GM20000 (cell line): ENCODE measurements around the gene DENND2A.

Source experiments
- DNase-seq: peaks from one replicate; pipeline ENCODE4 v3.0.0; 2012; ENCODE audit warnings: low spot score
- TF ChIP-seq, protein P1 (sequence below): IDR thresholded peaks from 2 replicates; pipeline ENCODE4 v1.5.1; 2012; ENCODE audit warnings: mild to moderate bottlenecking, control low read depth; ENCODE audit errors: extremely low read depth, missing control alignments

The DENND2A gene

DNA sequence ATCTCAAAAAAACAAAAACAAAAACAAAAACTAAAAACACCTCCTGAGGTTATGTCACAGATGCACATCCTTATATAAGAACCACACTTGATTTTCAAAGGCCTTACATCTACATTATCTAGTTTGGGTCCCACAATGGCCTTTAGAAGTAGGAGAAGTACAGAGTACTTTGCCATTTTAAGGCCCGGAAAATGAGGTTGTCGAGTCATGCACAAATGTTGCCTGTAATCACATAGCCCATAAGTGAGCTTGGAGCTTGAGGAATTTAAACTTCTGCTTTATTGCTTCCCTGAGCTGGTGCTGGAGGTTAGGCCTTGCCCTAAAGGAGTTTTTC lies 151.6 kb downstream of the DENND2A start:
- DNase-seq, result no peak
- TF ChIP-seq, protein P1, sequence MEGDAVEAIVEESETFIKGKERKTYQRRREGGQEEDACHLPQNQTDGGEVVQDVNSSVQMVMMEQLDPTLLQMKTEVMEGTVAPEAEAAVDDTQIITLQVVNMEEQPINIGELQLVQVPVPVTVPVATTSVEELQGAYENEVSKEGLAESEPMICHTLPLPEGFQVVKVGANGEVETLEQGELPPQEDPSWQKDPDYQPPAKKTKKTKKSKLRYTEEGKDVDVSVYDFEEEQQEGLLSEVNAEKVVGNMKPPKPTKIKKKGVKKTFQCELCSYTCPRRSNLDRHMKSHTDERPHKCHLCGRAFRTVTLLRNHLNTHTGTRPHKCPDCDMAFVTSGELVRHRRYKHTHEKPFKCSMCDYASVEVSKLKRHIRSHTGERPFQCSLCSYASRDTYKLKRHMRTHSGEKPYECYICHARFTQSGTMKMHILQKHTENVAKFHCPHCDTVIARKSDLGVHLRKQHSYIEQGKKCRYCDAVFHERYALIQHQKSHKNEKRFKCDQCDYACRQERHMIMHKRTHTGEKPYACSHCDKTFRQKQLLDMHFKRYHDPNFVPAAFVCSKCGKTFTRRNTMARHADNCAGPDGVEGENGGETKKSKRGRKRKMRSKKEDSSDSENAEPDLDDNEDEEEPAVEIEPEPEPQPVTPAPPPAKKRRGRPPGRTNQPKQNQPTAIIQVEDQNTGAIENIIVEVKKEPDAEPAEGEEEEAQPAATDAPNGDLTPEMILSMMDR, result no peak

DNA sequence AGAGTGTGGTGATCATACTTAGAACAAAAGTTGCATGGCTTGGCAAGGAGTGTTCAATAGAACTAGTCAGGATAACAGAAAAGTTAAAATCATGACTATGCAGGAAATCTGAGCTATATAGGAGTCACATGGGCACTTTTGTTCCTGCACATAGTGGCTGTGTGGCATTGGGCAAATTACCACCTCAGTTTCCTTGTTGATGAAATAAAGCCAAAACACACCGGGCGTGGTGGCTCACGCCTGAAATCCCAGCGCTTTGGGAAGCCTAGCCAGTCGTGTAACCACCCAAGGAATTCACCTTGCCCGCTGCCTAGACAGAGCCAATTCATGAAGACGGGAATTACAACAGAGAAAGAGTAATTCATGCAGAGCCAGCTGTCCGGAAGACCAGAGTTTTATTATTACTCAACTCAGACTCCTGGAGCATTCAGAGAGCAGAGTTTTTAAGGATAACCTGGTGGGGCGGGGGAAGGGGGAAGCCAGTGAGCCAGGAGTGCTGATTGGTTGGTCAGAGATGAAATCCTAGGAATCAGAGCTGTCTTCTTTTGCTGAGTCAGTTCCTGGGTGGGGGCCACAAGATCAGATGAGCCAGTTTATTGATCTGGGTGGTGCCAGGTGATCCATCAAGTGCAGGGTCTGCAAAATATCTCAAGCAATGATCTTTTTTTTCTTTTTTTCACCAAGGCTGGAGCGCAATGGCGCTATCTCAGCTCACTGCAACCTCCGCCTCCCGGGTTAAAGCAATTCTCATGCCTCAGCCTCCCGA lies 154.9 kb downstream of the DENND2A start:
- DNase-seq, result no peak
- TF ChIP-seq, protein P1, result no peak

DNA sequence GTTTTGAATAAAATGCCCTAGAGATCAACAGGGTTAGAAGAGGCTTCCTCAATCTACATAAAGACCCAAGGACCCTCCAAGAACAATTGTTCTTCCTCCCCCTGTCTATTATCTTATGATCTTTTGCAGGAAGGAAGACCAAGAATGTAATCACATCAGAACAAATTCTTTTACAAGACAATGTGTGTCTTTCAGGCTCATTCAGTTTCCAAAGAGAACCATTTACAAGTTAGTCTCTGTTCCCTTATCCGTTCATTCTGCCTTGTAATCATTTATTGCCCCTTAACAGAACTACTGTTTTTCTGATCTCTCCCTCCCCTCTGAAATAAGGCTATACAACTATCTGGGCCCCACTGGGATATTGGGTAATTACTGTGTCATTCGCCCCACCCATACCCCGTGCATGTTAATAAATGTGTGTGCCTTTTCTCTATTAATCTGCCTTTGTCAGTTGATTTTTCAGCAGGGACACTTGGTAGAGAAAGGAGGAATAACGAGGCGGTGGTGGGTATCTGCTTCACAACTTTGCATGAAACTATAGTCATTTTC lies 155.6 kb downstream of the DENND2A start:
- TF ChIP-seq, protein P1, result no peak
- no peak for DNase-seq

DNA sequence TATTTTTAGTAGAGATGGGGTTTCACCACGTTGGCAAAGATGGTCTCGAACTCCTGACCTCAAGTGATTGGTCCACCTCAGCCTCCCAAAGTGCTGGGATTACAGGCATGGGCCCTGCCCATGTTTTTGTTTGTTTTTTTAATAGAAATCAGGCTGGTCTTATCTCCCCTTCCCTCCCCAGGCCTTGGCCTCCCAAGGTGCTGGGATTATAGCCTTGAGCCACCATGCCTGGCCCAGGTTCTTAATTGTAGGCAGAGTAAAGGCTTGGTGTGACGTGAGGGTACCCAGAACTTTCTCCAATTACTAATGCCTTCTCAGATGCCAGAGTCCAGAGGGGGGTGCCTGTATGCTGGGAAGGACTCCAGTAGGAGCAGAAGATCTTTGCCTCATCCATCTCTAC lies 156.1 kb downstream of the DENND2A start:
- no peak for DNase-seq
- TF ChIP-seq, protein P1, result no peak

DNA sequence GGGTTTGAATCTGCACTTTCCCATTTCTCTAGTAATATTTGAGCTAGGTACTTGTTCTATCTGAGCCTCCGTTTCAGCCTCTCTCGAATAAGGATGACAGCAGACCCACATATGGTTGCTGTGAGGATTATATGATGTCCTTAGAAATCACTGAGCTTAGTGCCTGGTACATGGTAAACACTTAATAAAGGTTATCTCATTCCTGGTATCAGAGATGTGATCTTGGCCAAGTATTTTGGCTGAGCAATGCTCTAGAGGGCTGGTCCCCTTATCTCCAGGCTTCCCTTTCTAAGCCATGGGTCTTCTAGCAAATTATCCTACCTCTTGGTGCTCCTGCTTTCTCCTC lies 160.9 kb downstream of the DENND2A start:
- TF ChIP-seq, protein P1, result no peak

DNA sequence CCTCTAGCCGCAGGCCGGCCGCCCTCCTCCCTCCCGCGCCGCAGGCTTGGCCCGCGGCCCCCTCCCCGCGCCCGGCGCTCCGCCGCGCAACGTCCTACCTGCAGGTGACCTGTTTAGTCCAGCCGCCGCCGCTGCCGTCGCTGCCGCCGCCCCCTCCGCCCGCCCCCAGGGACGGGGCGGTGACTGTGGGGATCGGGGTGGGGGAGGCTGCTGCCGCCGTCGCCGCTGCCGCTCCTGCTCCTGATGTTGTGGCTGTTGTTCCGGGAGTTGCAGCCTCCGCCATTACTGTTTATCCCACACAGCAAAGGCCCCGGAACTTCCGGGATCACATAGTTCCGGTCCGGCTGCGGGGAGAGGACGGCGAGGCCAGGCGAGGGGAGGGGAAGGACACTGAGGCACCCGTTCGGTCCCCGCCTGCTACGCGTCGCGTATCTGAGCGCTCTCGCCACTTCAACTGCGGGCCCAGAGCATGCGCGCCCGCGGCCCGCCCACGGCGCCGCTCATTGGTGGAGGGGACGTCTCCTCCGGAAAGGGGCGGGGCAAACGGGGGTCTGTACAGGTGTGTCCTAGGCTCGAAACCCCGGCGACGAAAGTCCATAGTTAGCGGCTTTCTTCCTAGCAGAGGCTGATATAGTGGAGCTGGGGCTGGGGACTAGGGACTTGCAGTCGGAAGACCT lies 161.4 kb downstream of the DENND2A start, which contains the start of gene MKRN1:
MKRN1 (minus strand) TSS at position 444 of the 677 bp plus-strand sequence; CDS start at position 283, 161 bp downstream.
- TF ChIP-seq, protein P1, result no peak
- DNase-seq, result peak; percentile 94

More for the DNA sequence above, 160.9 kb downstream of the DENND2A start:
- no peak for DNase-seq
